ENCODE data around the gene DCAF10. TPM values are rescaled to one million over a fixed set of nuclear protein-coding genes. Genes with fewer than 3 reads are reported as not detected.

Gene DCAF10
- total and polyA plus RNA-seq, 2 of the 13 experiments (the other 11 are each of a cell fraction or from before 2014, with no cell fraction given): 9.2 to 20.3 TPM

- TF ChIP-seq HOXA9 (CRISPR knock-in tag; IDR thresholded peaks at IDR 0.05; ENCODE audit: borderline replicate concordance): no peak
- peak; percentile 31; the same call in 1 of the 2 replicates for TF ChIP-seq GABPB1 (CRISPR knock-in tag; IDR thresholded peaks at IDR 0.05)
- TF ChIP-seq ZNF589 (CRISPR knock-in tag; conservative IDR thresholded peaks at IDR 0.05): 0 out of 2 replicates have a peak, but pooled peaks have one; percentile 37
- peak; percentile 45; the same call in 1 of the 2 replicates for TF ChIP-seq PPARG (CRISPR knock-in tag; conservative IDR thresholded peaks at IDR 0.05)
- peak; percentile 57 for TF ChIP-seq TBL1XR1 (IDR thresholded peaks at IDR 0.05; ENCODE audit: borderline replicate concordance, low read length, partially characterized antibody)
- peak; percentile 82 for TF ChIP-seq TBX3 (IDR thresholded peaks at IDR 0.05; ENCODE audit: borderline replicate concordance)
- no peak for TF ChIP-seq ZNF282 (IDR thresholded peaks at IDR 0.05; ENCODE audit: partially characterized antibody)
- TF ChIP-seq SMARCE1 (IDR thresholded peaks at IDR 0.05; ENCODE audit: borderline replicate concordance): peak; percentile 34; the same call in 1 of the 2 replicates
- TF ChIP-seq ZSCAN9 (CRISPR knock-in tag; IDR thresholded peaks at IDR 0.05; ENCODE audit: borderline replicate concordance): 0 out of 2 replicates have a peak, but pooled peaks have one; percentile 51
- no peak for TF ChIP-seq REXO4 (CRISPR knock-in tag; IDR thresholded peaks at IDR 0.05; ENCODE audit: borderline replicate concordance)
- no peak for TF ChIP-seq HNRNPLL (IDR thresholded peaks at IDR 0.05; ENCODE audit: low read depth, low read length, poor library complexity, severe bottlenecking)
- peak; percentile 85 for TF ChIP-seq TFE3 (CRISPR knock-in tag; IDR thresholded peaks at IDR 0.05)
- TF ChIP-seq SOX6 (IDR thresholded peaks at IDR 0.05): no peak
- TF ChIP-seq SOX6 (CRISPR knock-in tag; IDR thresholded peaks at IDR 0.05): peak; percentile 90
- TF ChIP-seq NR2F6 (IDR thresholded peaks at IDR 0.05): peak; percentile 98
- TF ChIP-seq NR2F6 (CRISPR knock-in tag; IDR thresholded peaks at IDR 0.05): peak; percentile 96
- TF ChIP-seq MIER3 (CRISPR knock-in tag; IDR thresholded peaks at IDR 0.05; ENCODE audit: borderline replicate concordance): peak; percentile 70; the same call in 1 of the 2 replicates
- no peak for TF ChIP-seq JARID2 (CRISPR knock-in tag; IDR thresholded peaks at IDR 0.05; ENCODE audit: insufficient replicate concordance)
- TF ChIP-seq ELF3 (CRISPR knock-in tag; IDR thresholded peaks at IDR 0.05): no peak
- peak; percentile 55; the same call in 1 of the 2 replicates for TF ChIP-seq ZBTB7A (CRISPR knock-in tag; IDR thresholded peaks at IDR 0.05)
- no peak for TF ChIP-seq NRL (CRISPR knock-in tag; IDR thresholded peaks at IDR 0.05; ENCODE audit: borderline replicate concordance)
- TF ChIP-seq NFRKB (IDR thresholded peaks at IDR 0.05): no peak
- no peak for TF ChIP-seq LRRFIP1 (CRISPR knock-in tag; conservative IDR thresholded peaks at IDR 0.05)
- TF ChIP-seq TARDBP (CRISPR knock-in tag; IDR thresholded peaks at IDR 0.05): peak; percentile 48; the same call in 1 of the 2 replicates
- no peak for TF ChIP-seq ZNF782 (CRISPR knock-in tag; IDR thresholded peaks at IDR 0.05; ENCODE audit: borderline replicate concordance)
- 0 out of 2 replicates have a peak, but pooled peaks have one; percentile 38 for TF ChIP-seq FOXO1 (CRISPR knock-in tag; IDR thresholded peaks at IDR 0.05)
- peak; percentile 61; the same call in 1 of the 2 replicates for TF ChIP-seq ZBTB33 (CRISPR knock-in tag; IDR thresholded peaks at IDR 0.05)
- TF ChIP-seq KDM2A (CRISPR knock-in tag; IDR thresholded peaks at IDR 0.05; ENCODE audit: borderline replicate concordance, low read depth): no peak; the same call in 1 of the 2 replicates
Observed at GRCh38 chr9:37908698-37909186, 108.1 kb downstream of the DCAF10 start (continued).

All from HepG2 (cell line).